SK-N-SH (cell line): ENCODE measurements around the gene RNF217. TPM values are rescaled to one million over a fixed set of nuclear protein-coding genes. Genes with fewer than 3 reads are reported as not detected.
"Not testable (repeated sequence)": the region's sequence is repeated elsewhere in the genome, so short reads cannot be mapped to it uniquely, and the experiment has no call there.

Source experiments
- CTCF ChIA-PET: fragments of 300-600, 350-600 bp; formaldehyde crosslinking; extraction: SDS; loops from one replicate; lab custom pipeline; 2021; lab: Yijun Ruan, JAX
- POLR2A ChIA-PET: fragments of 350-600 bp; sonication (Branson Sonifier 250); formaldehyde crosslinking; extraction: SDS; loops from one replicate; lab custom pipeline; 2020; ENCODE audit warnings: antibody characterized with exemption, inconsistent platforms; lab: Yijun Ruan, JAX
- DNase-seq: peaks from one replicate; pipeline ENCODE4 v3.0.0; 2012
- H2AFZ ChIP-seq: fragments of 200-600 bp; sonication (generic); 2 replicates; pipeline ENCODE4 v1.8.1; 2016; ENCODE audit warnings: antibody characterized with exemption, mild to moderate bottlenecking, low read depth
- H3F3A ChIP-seq: fragments of 200-600 bp; sonication (generic); replicated peaks from 2 replicates; pipeline ENCODE3; 2016; ENCODE audit warnings: antibody characterized with exemption, mild to moderate bottlenecking; ENCODE audit not compliant: insufficient read depth
- H3K27ac ChIP-seq, 2 experiments: fragments of 200-500 bp in 1 of 2; fragments of 200-600 bp in 1 of 2; sonication (Bioruptor generic) in 1 of 2; sonication (generic), shearing (Covaris generic) in 1 of 2; 2 replicates each; pipeline versions ENCODE4 v1.5.1 to v1.6.1; 2014 to 2016; ENCODE audit warnings: low read depth in 2 of 2, inconsistent platforms in 1 of 2, low read length in 1 of 2, mild to moderate bottlenecking in 1 of 2, mixed read lengths in 1 of 2
- H3K27me3 ChIP-seq: fragments of 200-600 bp; sonication (generic), shearing (Covaris generic); 2 replicates; pipeline ENCODE4 v1.6.1; 2016; ENCODE audit warnings: mixed run types; ENCODE audit not compliant: insufficient read depth
- H3K36me3 ChIP-seq, 2 experiments: fragments of 200-500 bp in 1 of 2; fragments of 200-600 bp in 1 of 2; sonication (Bioruptor generic) in 1 of 2; sonication (generic) in 1 of 2; replicated peaks in 1 of 2; 2 replicates each; pipeline versions ENCODE3 to v1.5.1; 2014 to 2016; ENCODE audit warnings: low read length in 1 of 2, mild to moderate bottlenecking in 1 of 2; ENCODE audit not compliant: insufficient read depth in 2 of 2, control insufficient read depth in 1 of 2
- H3K4me1 ChIP-seq, 2 experiments: fragments of 200-500 bp in 1 of 2; fragments of 200-600 bp in 1 of 2; sonication (Bioruptor generic) in 1 of 2; sonication (generic), shearing (Covaris generic) in 1 of 2; 2 replicates each; pipeline versions ENCODE4 v1.5.1 to v1.6.1; 2014 to 2016; ENCODE audit warnings: low read depth in 1 of 2, low read length in 1 of 2, mixed run types in 1 of 2; ENCODE audit not compliant: insufficient read depth in 2 of 2, control insufficient read depth in 1 of 2
- H3K4me2 ChIP-seq: fragments of 200-600 bp; sonication (generic), shearing (Covaris generic); 2 replicates; pipeline ENCODE4 v1.6.1; 2017; ENCODE audit warnings: mixed run types
- H3K4me3 ChIP-seq, 2 experiments: fragments of 200-500 bp in 1 of 2; fragments of 200-600 bp in 1 of 2; sonication (Bioruptor generic) in 1 of 2; sonication (generic), shearing (Covaris generic) in 1 of 2; 2 replicates each; pipeline versions ENCODE4 v1.5.1 to v1.8.1; 2014 to 2016; ENCODE audit warnings: low read depth in 2 of 2, inconsistent platforms in 1 of 2, low read length in 1 of 2, mild to moderate bottlenecking in 1 of 2, mixed read lengths in 1 of 2, moderate library complexity in 1 of 2
- H3K79me2 ChIP-seq: fragments of 200-600 bp; sonication (generic); 2 replicates; pipeline ENCODE4 v1.8.1; 2017; ENCODE audit warnings: mild to moderate bottlenecking; ENCODE audit not compliant: insufficient read depth
- H3K9ac ChIP-seq: fragments of 200-600 bp; sonication (generic); 2 replicates; pipeline ENCODE4 v1.6.1; 2017; ENCODE audit warnings: mixed run types
- H3K9me2 ChIP-seq: fragments of 200-600 bp; sonication (generic); 2 replicates; pipeline ENCODE4 v1.6.1; 2017; ENCODE audit warnings: mixed run types
- H3K9me3 ChIP-seq: fragments of 200-600 bp; sonication (generic); 2 replicates; pipeline ENCODE4 v1.6.1; 2017; ENCODE audit warnings: mixed run types, mild to moderate bottlenecking, moderate library complexity
- H4K20me1 ChIP-seq: fragments of 200-600 bp; sonication (generic); 2 replicates; pipeline ENCODE4 v1.6.1; 2017; ENCODE audit warnings: mild to moderate bottlenecking, mixed run types; ENCODE audit not compliant: insufficient read depth
- EZH2phosphoT487 ChIP-seq: fragments of 200-600 bp; sonication (generic); IDR thresholded peaks from 2 replicates; pipeline ENCODE4 v1.6.1; 2017; ENCODE audit warnings: low read depth, mixed run types, mild to moderate bottlenecking, antibody characterized with exemption, moderate library complexity, borderline replicate concordance
- FOSL2 ChIP-seq: IDR thresholded peaks from 2 replicates; pipeline ENCODE4 v1.4.0; 2012; ENCODE audit warnings: low read depth, mild to moderate bottlenecking, moderate library complexity, borderline replicate concordance
- FOXJ3 ChIP-seq: sonication (generic); formaldehyde crosslinking; IDR thresholded peaks from 2 replicates; pipeline ENCODE4 v1.5.1; 2020; ENCODE audit warnings: mild to moderate bottlenecking, missing genetic modification reagents
- MEF2A ChIP-seq: IDR thresholded peaks from 2 replicates; pipeline ENCODE4 v1.4.0; 2012; ENCODE audit warnings: low read depth, borderline replicate concordance
- RAD21 ChIP-seq: IDR thresholded peaks from 2 replicates; pipeline ENCODE4 v1.6.1; 2012; ENCODE audit warnings: mild to moderate bottlenecking, low read length
- SMC3 ChIP-seq: IDR thresholded peaks from 2 replicates; pipeline ENCODE4 v1.6.1; 2012; ENCODE audit warnings: low read depth, low read length, improper control_type of control experiment
- TCF12 ChIP-seq: IDR thresholded peaks from 2 replicates; pipeline ENCODE4 v1.4.0; 2012
- TEAD4 ChIP-seq: IDR thresholded peaks from 2 replicates; pipeline ENCODE4 v1.4.0; 2012; ENCODE audit warnings: mild to moderate bottlenecking, borderline replicate concordance; ENCODE audit not compliant: insufficient read depth
- WGBS: methylation state at CpG from one replicate; pipeline ENCODE4 v1.1.6; 2017; ENCODE audit warnings: low lambda C conversion rate; 5-methylcytosine and 5-hydroxymethylcytosine counted together
- polyA plus RNA-seq, 3 experiments: library from polyadenylated mRNA; depleted of rRNA; stranded (reverse); fragments of >200 nt; gene quantifications; 2 replicates each; pipeline ENCODE4 v1.2.3, GENCODE V29; 2012
- TF ChIP-seq, protein P1 (sequence below): IDR thresholded peaks from 2 replicates; pipeline ENCODE4 v1.4.0; 2012; ENCODE audit warnings: low read depth, borderline replicate concordance
- TF ChIP-seq, protein P2 (sequence below): fragments of 200-600 bp; sonication (generic); IDR thresholded peaks from 2 replicates; pipeline ENCODE4 v1.6.1; 2017; ENCODE audit warnings: antibody characterized with exemption, mild to moderate bottlenecking, moderate library complexity

RNF217 gene
- polyA plus RNA-seq, 1 of the 3 experiments (the other 2 are of a cell fraction): 0.28 TPM

GRCh38 chr6:125124049-125124669 lies 161.9 kb downstream of the RNF217 start:
- POLR2A ChIA-PET: no interaction called here

GRCh38 chr6:125125856-125126255 lies 163.6 kb downstream of the RNF217 start:
- H3K9ac ChIP-seq, H3K4me3 ChIP-seq, H3K4me1 ChIP-seq, DNase-seq, H2AFZ ChIP-seq, H3K9me2 ChIP-seq, H3K27ac ChIP-seq, H3F3A ChIP-seq, H3K36me3 ChIP-seq, H3K79me2 ChIP-seq, H3K4me2 ChIP-seq, H4K20me1 ChIP-seq, H3K27me3 ChIP-seq, POLR2A ChIA-PET, H3K9me3 ChIP-seq: not testable (repeated sequence)
- CTCF ChIA-PET: interaction anchor here (1.9 kb wide), 1 partner anchor 12 kb away, joined by 6 read pairs; no protein-coding TSS in a partner anchor
- 40% methylated on average over 11 of the region's 23 CpGs for WGBS

More at GRCh38 chr6:125124049-125124669, 161.9 kb downstream of the RNF217 start:
- no peak overlapping the region for H3K4me3 ChIP-seq
- H3K9ac ChIP-seq: no peak overlapping the region
- WGBS: 14% methylated on average over 4 of the region's 6 CpGs
- no peaks in the 10 kb centered on the region; the same call in 1 of the 2 replicates for H3K27me3 ChIP-seq
- no peak overlapping the region for H3K27ac ChIP-seq
- DNase-seq: no peak
- no peaks in the 10 kb centered on the region for H3F3A ChIP-seq
- no peaks in the 10 kb centered on the region for H3K9me3 ChIP-seq
- TF ChIP-seq RAD21: no peak
- CTCF ChIA-PET: interaction anchor here (0.6 to 1.4 kb wide), 2 partner anchors 9 to 29 kb away, joined by 3 to 4 read pairs; partner anchors contain the start of gene TPD52L1
- H3K4me1 ChIP-seq: no peaks in the 10 kb centered on the region; a peak in 1 of 4 replicates
- no peaks in the 10 kb centered on the region for H3K36me3 ChIP-seq
- H4K20me1 ChIP-seq: no peaks in the 10 kb centered on the region
- no peak overlapping the region for H2AFZ ChIP-seq
- no peak overlapping the region for H3K4me2 ChIP-seq
- no peaks in the 10 kb centered on the region for H3K79me2 ChIP-seq
- H3K9me2 ChIP-seq: no peaks in the 10 kb centered on the region

DNA sequence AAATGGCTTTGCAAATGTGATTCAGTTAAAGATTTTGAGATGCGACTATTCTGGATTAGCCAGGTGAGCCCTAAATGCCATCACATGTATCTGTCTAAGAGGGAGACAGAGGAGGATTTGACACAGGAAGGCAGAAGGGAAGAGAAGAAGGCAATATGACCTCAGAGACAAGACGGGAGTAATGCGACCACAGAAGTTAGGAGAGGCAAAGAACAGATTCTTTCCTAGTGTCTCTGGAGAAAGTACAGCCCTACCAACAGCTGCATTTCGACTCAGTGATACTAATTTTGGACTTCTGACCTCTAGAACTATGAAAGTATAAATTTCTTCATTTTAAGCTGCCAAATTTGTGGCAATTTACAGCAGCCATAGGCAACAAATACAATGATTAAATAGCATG lies 167.1 kb downstream of the RNF217 start:
- H3K4me2 ChIP-seq: no peak overlapping the region
- H3K79me2 ChIP-seq: no peaks in the 10 kb centered on the region
- H3K4me3 ChIP-seq: no peak overlapping the region
- H3K36me3 ChIP-seq: no peaks in the 10 kb centered on the region
- no peak for DNase-seq
- no peaks in the 10 kb centered on the region for H3K9me2 ChIP-seq
- TF ChIP-seq FOXJ3 (CRISPR knock-in tag) (no peak), SMC3 (no peak), MEF2A (no peak), FOSL2 (no peak), TEAD4 (no peak), EZH2phosphoT487 (no peak), TCF12 (no peak)
- TF ChIP-seq, protein P1, sequence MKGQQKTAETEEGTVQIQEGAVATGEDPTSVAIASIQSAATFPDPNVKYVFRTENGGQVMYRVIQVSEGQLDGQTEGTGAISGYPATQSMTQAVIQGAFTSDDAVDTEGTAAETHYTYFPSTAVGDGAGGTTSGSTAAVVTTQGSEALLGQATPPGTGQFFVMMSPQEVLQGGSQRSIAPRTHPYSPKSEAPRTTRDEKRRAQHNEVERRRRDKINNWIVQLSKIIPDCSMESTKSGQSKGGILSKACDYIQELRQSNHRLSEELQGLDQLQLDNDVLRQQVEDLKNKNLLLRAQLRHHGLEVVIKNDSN: no peak
- TF ChIP-seq, protein P2, sequence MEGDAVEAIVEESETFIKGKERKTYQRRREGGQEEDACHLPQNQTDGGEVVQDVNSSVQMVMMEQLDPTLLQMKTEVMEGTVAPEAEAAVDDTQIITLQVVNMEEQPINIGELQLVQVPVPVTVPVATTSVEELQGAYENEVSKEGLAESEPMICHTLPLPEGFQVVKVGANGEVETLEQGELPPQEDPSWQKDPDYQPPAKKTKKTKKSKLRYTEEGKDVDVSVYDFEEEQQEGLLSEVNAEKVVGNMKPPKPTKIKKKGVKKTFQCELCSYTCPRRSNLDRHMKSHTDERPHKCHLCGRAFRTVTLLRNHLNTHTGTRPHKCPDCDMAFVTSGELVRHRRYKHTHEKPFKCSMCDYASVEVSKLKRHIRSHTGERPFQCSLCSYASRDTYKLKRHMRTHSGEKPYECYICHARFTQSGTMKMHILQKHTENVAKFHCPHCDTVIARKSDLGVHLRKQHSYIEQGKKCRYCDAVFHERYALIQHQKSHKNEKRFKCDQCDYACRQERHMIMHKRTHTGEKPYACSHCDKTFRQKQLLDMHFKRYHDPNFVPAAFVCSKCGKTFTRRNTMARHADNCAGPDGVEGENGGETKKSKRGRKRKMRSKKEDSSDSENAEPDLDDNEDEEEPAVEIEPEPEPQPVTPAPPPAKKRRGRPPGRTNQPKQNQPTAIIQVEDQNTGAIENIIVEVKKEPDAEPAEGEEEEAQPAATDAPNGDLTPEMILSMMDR: no peak
- H2AFZ ChIP-seq: no peak overlapping the region
- no peaks in the 10 kb centered on the region for H3K4me1 ChIP-seq
- ChIA-PET POLR2A (no interaction called here), CTCF (interaction anchor here (1.4 kb wide), 1 partner anchor 20 kb away, joined by 3 read pairs; no protein-coding TSS in a partner anchor)
- H3K27me3 ChIP-seq: peaks cover 9% of the 10 kb centered on the region; the same call in 1 of the 2 replicates
- H4K20me1 ChIP-seq: no peaks in the 10 kb centered on the region
- H3K9me3 ChIP-seq: no peaks in the 10 kb centered on the region
- no peaks in the 10 kb centered on the region for H3F3A ChIP-seq
- H3K27ac ChIP-seq: no peak overlapping the region
- no peak overlapping the region for H3K9ac ChIP-seq
- WGBS: 13% methylated on average over 4 of the region's 4 CpGs
